Astrocyte of the cerebellum (primary cell): ENCODE data around the gene RNU6-1.

Experiments
- DNase-seq: peaks from one replicate; pipeline ENCODE4 v3.0.0-alpha.2; 2011; ENCODE audit warnings: low read depth
- H3K4me3 ChIP-seq: 2 replicates; pipeline ENCODE4 v1.5.1; 2011; ENCODE audit warnings: mild to moderate bottlenecking, low read depth, low read length, moderate library complexity
- CTCF ChIP-seq: IDR thresholded peaks from 2 replicates; pipeline ENCODE4 v1.5.1; 2012; ENCODE audit warnings: low read length, low read depth, moderate library complexity, mild to moderate bottlenecking; ENCODE audit errors: missing control alignments
- in situ Hi-C: cut with HindIII; loops from 2 replicates; pipeline ENCODE4 v1.10.0; 2017; ENCODE audit warnings: low sequenced_read_pairs

Gene RNU6-1

DNA sequence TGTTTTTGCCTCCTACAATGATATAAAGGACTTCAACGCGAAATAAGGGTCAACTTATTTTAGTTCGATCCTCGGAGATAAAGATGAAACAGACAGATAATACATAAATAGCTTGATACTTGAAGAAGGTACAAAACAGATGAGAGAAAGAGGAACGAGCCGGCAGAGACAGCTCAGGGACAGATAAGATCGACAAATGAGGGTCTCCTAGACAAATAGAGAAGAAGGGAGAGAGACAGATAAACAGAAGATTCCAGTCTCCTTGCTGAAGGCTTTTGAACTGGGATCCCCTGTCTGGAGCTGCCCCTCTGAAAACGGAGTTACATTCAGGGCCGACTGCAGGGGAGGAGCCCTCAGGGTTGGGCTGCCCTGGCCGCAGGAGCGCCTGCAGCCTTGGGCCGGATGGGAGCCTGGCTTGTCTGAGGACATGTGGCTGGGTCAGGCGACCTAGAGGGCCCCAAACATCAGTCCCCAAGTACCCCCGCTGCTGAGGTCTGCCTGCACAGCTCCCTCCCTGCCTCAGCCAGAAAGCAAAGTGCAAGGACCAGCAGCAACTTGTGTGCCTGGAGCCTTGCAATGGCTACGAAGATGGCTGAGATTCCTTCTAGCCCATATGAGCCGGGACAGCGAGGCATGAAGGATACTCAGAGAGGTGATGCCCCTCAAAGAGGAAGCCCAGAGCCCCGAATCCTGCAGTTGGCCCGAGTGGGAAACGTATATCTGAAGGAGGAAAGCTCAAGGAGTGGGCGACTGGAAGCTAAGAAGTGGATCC is 15.5 kb downstream of the RNU6-1 start:
- TF ChIP-seq CTCF, result no peak
- no peak overlapping the region for H3K4me3 ChIP-seq
- DNase-seq, result no peak
- in situ Hi-C loops, result no loop called here

- in situ Hi-C loops, result no loop called here
- TF ChIP-seq CTCF, result no peak
- H3K4me3 ChIP-seq, result no peak overlapping the region
- DNase-seq, result no peak
Observed at GRCh38 chr15:67823314-67824196, 16.3 kb downstream of the RNU6-1 start.

GRCh38 chr15:67822537-67823313 is 17.1 kb downstream of the RNU6-1 start:
- no peak for TF ChIP-seq CTCF
- in situ Hi-C loops, result no loop called here
- DNase-seq, result no peak
- H3K4me3 ChIP-seq, result no peak overlapping the region

- TF ChIP-seq CTCF, result no peak
- H3K4me3 ChIP-seq, result no peak overlapping the region
- in situ Hi-C loops, result no loop called here
- no peak for DNase-seq
Observed at GRCh38 chr15:67821784-67822440, 17.9 kb downstream of the RNU6-1 start.

DNA sequence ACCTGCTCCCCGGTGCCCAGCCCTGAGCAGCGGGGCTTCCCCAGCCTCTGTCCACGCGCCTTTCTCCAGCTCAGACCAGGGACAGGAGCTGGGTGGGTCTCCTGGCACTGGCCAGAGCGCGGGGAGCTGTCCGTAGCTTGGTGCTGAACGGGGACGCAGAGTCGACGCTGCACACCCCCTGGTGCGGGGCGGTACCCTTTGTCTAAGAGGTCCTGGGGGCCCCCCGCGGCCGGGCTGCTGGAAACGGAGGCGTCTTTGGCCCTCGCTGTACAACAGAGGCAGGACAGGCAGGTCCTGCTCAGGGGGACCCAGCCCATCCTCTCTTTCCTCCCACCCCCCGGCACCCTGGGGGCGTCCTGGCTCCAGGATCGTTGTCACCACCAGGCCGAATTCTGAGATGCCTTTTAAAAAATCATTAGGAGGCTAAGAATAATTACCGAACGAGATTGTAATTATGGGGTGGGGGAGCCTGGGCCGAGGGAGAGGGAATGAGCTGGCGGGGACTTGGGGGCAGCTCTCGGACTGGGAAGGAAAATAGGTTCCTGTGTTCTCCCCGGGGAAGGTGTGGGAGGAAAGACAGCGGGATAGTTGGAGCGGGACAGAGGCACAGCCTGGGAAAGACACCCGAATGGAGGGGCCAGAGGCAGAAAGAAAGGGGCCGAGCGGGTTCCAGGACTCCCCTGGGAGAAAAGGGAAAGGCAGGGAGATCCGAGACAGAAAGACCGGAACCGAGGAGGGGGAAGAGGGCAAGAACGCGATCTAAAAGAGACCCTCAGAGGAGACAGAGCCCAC is 18.7 kb downstream of the RNU6-1 start:
- in situ Hi-C loops, result no loop called here
- no peak overlapping the region for H3K4me3 ChIP-seq
- DNase-seq, result no peak
- no peak for TF ChIP-seq CTCF
